ENCODE measurements around the gene PCK2. TPM values are rescaled to one million over a fixed set of nuclear protein-coding genes. Genes with fewer than 3 reads are reported as not detected.

The PCK2 gene
- total and polyA plus RNA-seq, 2 of the 8 experiments (the other 6 are each of a cell fraction or from before 2014, with no cell fraction given), result 81.9 to 115 TPM

- no peak for TF ChIP-seq CHD7 (IDR thresholded peaks at IDR 0.05; ENCODE audit: insufficient replicate concordance, low read length)
- no peak for TF ChIP-seq CBX8 (IDR thresholded peaks at IDR 0.05; ENCODE audit: borderline replicate concordance, low read depth, low read length)
- TF ChIP-seq RAD21 (IDR thresholded peaks at IDR 0.05 in 1 of 2, conservative IDR thresholded peaks at IDR 0.05 in 1 of 2; ENCODE audit: low read depth in 2 of 2, low read length in 2 of 2), result no peak
- no peak for TF ChIP-seq POLR2AphosphoS5 (IDR thresholded peaks at IDR 0.05; ENCODE audit: low read depth, low read length)
- no peak for TF ChIP-seq SIRT6 (IDR thresholded peaks at IDR 0.05; ENCODE audit: low read length)
- no peak for TF ChIP-seq POLR2A (IDR thresholded peaks at IDR 0.05; ENCODE audit: control extremely low read depth in 1 of 2, low read depth in 2 of 2, low read length in 2 of 2)
- no peak for TF ChIP-seq KDM5A (IDR thresholded peaks at IDR 0.05; ENCODE audit: low read length)
Observed at GRCh38 chr14:24064091-24064795, 29.9 kb upstream of the PCK2 start (continued).

Data from H1 (cell line).